Small intestine (tissue), 4 donors: ENCODE data around the gene GJE1. TPM values are rescaled to one million over a fixed set of nuclear protein-coding genes. Genes with fewer than 3 reads are reported as not detected.

ENCODE experiments used
- polyA plus RNA-seq, 4 donors: library from polyadenylated mRNA; stranded (reverse) in 3 of 4; unstranded in 1 of 4; fragments of 200-250 nt in 3 of 4; fragments of 120-200 nt in 1 of 4; gene quantifications; one replicate each; pipeline versions ENCODE4 v1.2.1 to v1.2.3, GENCODE V29; 2013
- donor health status: healthy with polysubstance abuse.
- donor health status: Bipolar disorder and iron deficiency.
- donor health status: healthy.

The GJE1 gene
- polyA plus RNA-seq, 4 donors = not detected

Other genes with a start within 250 kb of the GJE1 start
- under 1 TPM in 1 of 4 donors, not detected in 3; 0.04 TPM for gene NMBR, start 14.2 kb downstream of the GJE1 start, polyA plus RNA-seq
- 10 to 100 TPM; 42.0 to 73.9 (median 47.1) TPM for gene VTA1, start 14.3 kb downstream of the GJE1 start, polyA plus RNA-seq
- gene ADGRG6, start 169.1 kb downstream of the GJE1 start, polyA plus RNA-seq = 10 to 100 TPM in 2 of 4 donors, 1 to 10 TPM in 2; 5.4 to 25.8 (median 11.1) TPM